ENCODE data around the gene SLC35B4. TPM values are rescaled to one million over a fixed set of nuclear protein-coding genes. Genes with fewer than 3 reads are reported as not detected.

The SLC35B4 gene
- total RNA-seq, 1 experiment from 2014 or later = 17.9 TPM

DNA sequence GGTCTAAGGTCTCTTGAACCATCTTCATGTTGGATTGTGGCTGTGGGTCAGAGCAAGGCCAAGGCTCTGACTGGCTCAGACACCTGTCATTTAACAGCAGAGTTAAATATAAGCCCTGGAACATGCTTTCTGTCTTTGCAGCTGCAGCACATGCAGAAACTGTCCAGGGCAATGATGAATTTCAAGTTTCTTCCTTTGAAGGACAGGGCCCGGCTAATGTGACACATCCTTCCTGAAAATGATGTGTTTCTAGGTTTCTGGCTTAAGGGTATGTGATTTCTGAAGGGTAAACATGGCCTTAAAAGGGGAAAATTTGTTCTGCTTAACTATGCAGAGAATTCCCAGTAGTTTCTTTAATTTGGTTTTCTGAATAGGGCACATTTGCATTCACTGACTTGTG lies 34.0 kb upstream of the SLC35B4 start:
- Histone ChIP-seq H3K4me3 (no peak overlapping the region), H3K36me3 (ENCODE audit: low read depth) (no peaks in the 10 kb centered on the region), H3K4me1 (replicated peaks; ENCODE audit: insufficient read depth) (0 out of 2 replicates have a peak, but pooled peaks cover 1% of the 10 kb centered on the region), H3K9me2 (ENCODE audit: insufficient read depth) (no peaks in the 10 kb centered on the region), H3K4me2 (no peak overlapping the region), H3K79me2 (ENCODE audit: low read depth) (no peaks in the 10 kb centered on the region), H4K20me1 (ENCODE audit: insufficient read depth) (no peaks in the 10 kb centered on the region), H3F3A (ENCODE audit: insufficient read depth, low read depth) (no peaks in the 10 kb centered on the region), H3K9me3 (ENCODE audit: insufficient read depth, low read depth) (no peaks in the 10 kb centered on the region), H2AFZ (0 out of 2 replicates have a peak overlapping the region, but pooled peaks have one; percentile 9), H3K27me3 (ENCODE audit: insufficient read depth, low read depth) (no peaks in the 10 kb centered on the region), H3K27ac (no peak overlapping the region)
- CTCF ChIA-PET = no interaction called here
- BruUV-seq (replicated peaks) = no TSS peak
- DNase-seq = peak in 1 of 2 experiments; percentile 35
- intact Hi-C loops (cut with micrococcal nuclease; ENCODE audit: unreplicated experiment) = no loop called here
- POLR2A ChIA-PET (ENCODE audit: unreplicated experiment) = no interaction called here
- no peak for TF ChIP-seq EZH2 (IDR thresholded peaks at IDR 0.05; ENCODE audit: low read depth)
- TF ChIP-seq, protein P1, sequence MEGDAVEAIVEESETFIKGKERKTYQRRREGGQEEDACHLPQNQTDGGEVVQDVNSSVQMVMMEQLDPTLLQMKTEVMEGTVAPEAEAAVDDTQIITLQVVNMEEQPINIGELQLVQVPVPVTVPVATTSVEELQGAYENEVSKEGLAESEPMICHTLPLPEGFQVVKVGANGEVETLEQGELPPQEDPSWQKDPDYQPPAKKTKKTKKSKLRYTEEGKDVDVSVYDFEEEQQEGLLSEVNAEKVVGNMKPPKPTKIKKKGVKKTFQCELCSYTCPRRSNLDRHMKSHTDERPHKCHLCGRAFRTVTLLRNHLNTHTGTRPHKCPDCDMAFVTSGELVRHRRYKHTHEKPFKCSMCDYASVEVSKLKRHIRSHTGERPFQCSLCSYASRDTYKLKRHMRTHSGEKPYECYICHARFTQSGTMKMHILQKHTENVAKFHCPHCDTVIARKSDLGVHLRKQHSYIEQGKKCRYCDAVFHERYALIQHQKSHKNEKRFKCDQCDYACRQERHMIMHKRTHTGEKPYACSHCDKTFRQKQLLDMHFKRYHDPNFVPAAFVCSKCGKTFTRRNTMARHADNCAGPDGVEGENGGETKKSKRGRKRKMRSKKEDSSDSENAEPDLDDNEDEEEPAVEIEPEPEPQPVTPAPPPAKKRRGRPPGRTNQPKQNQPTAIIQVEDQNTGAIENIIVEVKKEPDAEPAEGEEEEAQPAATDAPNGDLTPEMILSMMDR (conservative IDR thresholded peaks at IDR 0.05) = no peak

DNA sequence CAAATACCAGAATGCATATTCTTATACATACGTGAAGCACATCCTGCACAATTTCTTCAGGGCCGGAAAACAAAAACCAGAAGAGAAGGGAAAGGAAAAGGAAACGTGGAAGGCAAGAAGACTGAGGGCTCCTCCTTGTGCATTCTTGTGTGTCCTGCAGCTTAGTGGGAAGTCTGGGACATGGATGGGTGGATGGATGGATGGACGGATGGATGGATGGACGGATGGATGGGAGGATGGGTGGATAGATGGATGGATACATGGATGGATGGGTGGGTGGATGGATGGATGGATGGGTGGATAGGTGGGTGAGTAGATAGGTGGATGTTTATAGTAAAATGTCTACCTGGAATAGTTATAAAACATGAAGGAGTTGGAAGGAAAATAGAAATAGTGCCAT lies 30.8 kb upstream of the SLC35B4 start:
- Histone ChIP-seq H3K4me3 (no peak overlapping the region), H2AFZ (no peak overlapping the region), H3K9me2 (ENCODE audit: insufficient read depth) (no peaks in the 10 kb centered on the region), H3K27ac (no peak overlapping the region), H3K27me3 (ENCODE audit: insufficient read depth, low read depth) (no peaks in the 10 kb centered on the region), H3K4me2 (no peak overlapping the region), H3F3A (ENCODE audit: insufficient read depth, low read depth) (no peaks in the 10 kb centered on the region), H3K79me2 (ENCODE audit: low read depth) (no peaks in the 10 kb centered on the region), H3K36me3 (ENCODE audit: low read depth) (no peaks in the 10 kb centered on the region), H3K9me3 (ENCODE audit: insufficient read depth, low read depth) (no peaks in the 10 kb centered on the region; the same call in 1 of the 2 replicates), H4K20me1 (ENCODE audit: insufficient read depth) (no peaks in the 10 kb centered on the region), H3K4me1 (replicated peaks; ENCODE audit: insufficient read depth) (no peaks in the 10 kb centered on the region)
- POLR2A ChIA-PET (ENCODE audit: unreplicated experiment) = no interaction called here
- intact Hi-C loops (cut with micrococcal nuclease; ENCODE audit: unreplicated experiment) = no loop called here
- no TSS peak for BruUV-seq (replicated peaks)
- DNase-seq = no peak
- CTCF ChIA-PET = interaction anchor here (0.7 kb wide), 1 partner anchor 997 kb away, joined by 7 read pairs; no protein-coding TSS in a partner anchor
- TF ChIP-seq, protein P1 (conservative IDR thresholded peaks at IDR 0.05) = 0 out of 2 replicates have a peak, but pooled peaks have one; percentile 17
- TF ChIP-seq EZH2 (IDR thresholded peaks at IDR 0.05; ENCODE audit: low read depth) = no peak

DNA sequence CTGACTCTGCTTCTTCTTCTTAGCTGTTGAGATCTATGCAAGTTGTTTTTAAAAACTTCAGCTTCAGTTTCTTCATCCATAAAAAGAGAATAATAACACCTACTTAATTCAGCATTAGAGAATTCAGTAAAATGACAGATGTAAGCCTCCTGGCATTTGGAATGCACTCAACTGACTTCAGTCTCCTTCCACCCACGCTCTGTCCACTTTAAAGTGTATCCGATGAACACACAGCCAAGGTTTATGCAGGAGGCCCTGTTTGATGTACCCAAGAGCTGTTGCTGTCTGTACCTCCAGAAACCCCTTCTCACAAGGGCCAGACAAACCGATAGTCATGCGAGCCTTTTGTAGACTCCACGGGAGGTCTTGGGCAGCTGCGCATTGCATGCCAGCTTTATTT lies 27.1 kb upstream of the SLC35B4 start:
- TF ChIP-seq, protein P1 (conservative IDR thresholded peaks at IDR 0.05) = no peak
- TF ChIP-seq EZH2 (IDR thresholded peaks at IDR 0.05; ENCODE audit: low read depth) = no peak
- no peak for DNase-seq
- H3K9me2 ChIP-seq (ENCODE audit: insufficient read depth) = no peaks in the 10 kb centered on the region
- no peaks in the 10 kb centered on the region for H3K79me2 ChIP-seq (ENCODE audit: low read depth)
- no peaks in the 10 kb centered on the region; the same call in 1 of the 2 replicates for H3K9me3 ChIP-seq (ENCODE audit: insufficient read depth, low read depth)
- intact Hi-C loops (cut with micrococcal nuclease; ENCODE audit: unreplicated experiment) = no loop called here
- H3K36me3 ChIP-seq (ENCODE audit: low read depth) = no peaks in the 10 kb centered on the region
- H2AFZ ChIP-seq = no peak overlapping the region
- ChIA-PET CTCF (no interaction called here), POLR2A (ENCODE audit: unreplicated experiment) (interaction anchor here (0.8 kb wide), 1 partner anchor 850 kb away, joined by 4 read pairs; no protein-coding TSS in a partner anchor)
- H3K4me2 ChIP-seq = no peak overlapping the region
- BruUV-seq (replicated peaks) = no TSS peak
- no peak overlapping the region for H3K27ac ChIP-seq
- no peak overlapping the region for H3K4me3 ChIP-seq
- H3K4me1 ChIP-seq (replicated peaks; ENCODE audit: insufficient read depth) = no peaks in the 10 kb centered on the region
- no peaks in the 10 kb centered on the region for H4K20me1 ChIP-seq (ENCODE audit: insufficient read depth)
- H3F3A ChIP-seq (ENCODE audit: insufficient read depth, low read depth) = no peaks in the 10 kb centered on the region
- H3K27me3 ChIP-seq (ENCODE audit: insufficient read depth, low read depth) = no peaks in the 10 kb centered on the region
